WTC11 (cell line): ENCODE measurements around the gene ZNF189.

Source experiments
- ATF2 ChIP-seq: sonication (generic); formaldehyde crosslinking; IDR thresholded peaks from 2 replicates; pipeline ENCODE4 v1.8.1; 2022; ENCODE audit warnings: low read depth, missing genetic modification reagents, borderline replicate concordance
- CREB1 ChIP-seq: sonication (generic); formaldehyde crosslinking; IDR thresholded peaks from 2 replicates; pipeline ENCODE4 v1.8.0; 2023; ENCODE audit warnings: mild to moderate bottlenecking, missing genetic modification reagents
- CTCF ChIP-seq: fragments of 200-600 bp; IDR thresholded peaks from 2 replicates; pipeline ENCODE4 v1.8.0; 2022; ENCODE audit warnings: antibody characterized with exemption
- TF ChIP-seq, protein P1 (sequence below): sonication (generic); formaldehyde crosslinking; conservative IDR thresholded peaks from 2 replicates; pipeline ENCODE4 v1.8.1; 2022; ENCODE audit warnings: mild to moderate bottlenecking, missing genetic modification reagents

DNA sequence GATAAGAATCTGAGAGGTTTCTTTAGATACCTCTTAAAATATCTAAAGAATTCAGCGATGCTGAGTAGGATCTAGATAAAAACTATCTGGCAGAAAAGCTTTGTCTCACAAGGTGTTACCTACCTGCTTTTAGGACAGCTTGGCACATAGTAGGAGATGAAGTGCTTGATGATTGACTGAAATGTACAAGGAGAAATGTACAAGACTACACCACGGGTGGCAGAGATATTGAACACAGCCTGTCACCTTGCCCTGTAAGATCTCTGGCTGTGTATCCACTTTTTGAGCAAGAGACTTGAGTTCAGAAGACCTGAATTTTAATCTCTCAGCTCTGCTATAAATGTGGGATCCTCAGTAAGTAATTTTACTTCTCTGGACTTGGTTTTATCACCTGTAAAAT is 21.2 kb downstream of the ZNF189 start:
- no peak for TF ChIP-seq CREB1 (CRISPR knock-in tag)
- no peak for TF ChIP-seq ATF2 (CRISPR knock-in tag)
- no peak for TF ChIP-seq CTCF
- TF ChIP-seq, protein P1, sequence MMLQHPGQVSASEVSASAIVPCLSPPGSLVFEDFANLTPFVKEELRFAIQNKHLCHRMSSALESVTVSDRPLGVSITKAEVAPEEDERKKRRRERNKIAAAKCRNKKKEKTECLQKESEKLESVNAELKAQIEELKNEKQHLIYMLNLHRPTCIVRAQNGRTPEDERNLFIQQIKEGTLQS, result no peak
